MCF 10A (cell line): ENCODE data around the gene ATP5F1D. TPM values are rescaled to one million over a fixed set of nuclear protein-coding genes. Genes with fewer than 3 reads are reported as not detected.
A peak's percentile ranks its signal among the peaks of the same experiment; 100 is the strongest.
"Not testable (repeated sequence)": the region's sequence is repeated elsewhere in the genome, so short reads cannot be mapped to it uniquely, and the experiment has no call there.

Experiments
- BruUV-seq: library from RNA; stranded (reverse); fragments of 400-500 nt; replicated peaks from 2 replicates; lab custom pipeline; 2021; lab: Mats Ljungman, UMichigan
- CTCF ChIA-PET: fragments of 300-600 bp; sonication (Branson Sonifier 250); formaldehyde crosslinking; extraction: SDS; loops from one replicate; lab custom pipeline; 2021; ENCODE audit warnings: antibody characterized with exemption, inconsistent platforms; lab: Yijun Ruan, JAX
- POLR2A ChIA-PET: fragments of 300-600, 350-650 bp; sonication (Branson Sonifier 250); formaldehyde crosslinking; extraction: SDS; loops from one replicate; lab custom pipeline; 2020; ENCODE audit warnings: antibody characterized with exemption, inconsistent platforms; lab: Yijun Ruan, JAX
- DNase-seq: peaks from one replicate; pipeline ENCODE4 v3.0.0-alpha.2; 2018; ENCODE audit not compliant: unreplicated experiment
- H3K27ac Mint-ChIP-seq: one replicate; pipeline ENCODE4 v1.8.0; 2022; ENCODE audit warnings: mild to moderate bottlenecking, low read depth, mixed read lengths; ENCODE audit not compliant: unreplicated experiment
- H3K27me3 Mint-ChIP-seq: one replicate; pipeline ENCODE4 v1.8.0; 2022; ENCODE audit warnings: mixed read lengths; ENCODE audit not compliant: insufficient read depth, unreplicated experiment
- H3K36me3 Mint-ChIP-seq: one replicate; pipeline ENCODE4 v1.8.0; 2022; ENCODE audit warnings: mild to moderate bottlenecking, moderate library complexity, mixed read lengths; ENCODE audit not compliant: insufficient read depth, unreplicated experiment
- H3K4me1 Mint-ChIP-seq: one replicate; pipeline ENCODE4 v1.8.0; 2022; ENCODE audit warnings: mixed read lengths; ENCODE audit not compliant: insufficient read depth, unreplicated experiment
- H3K4me3 Mint-ChIP-seq: one replicate; pipeline ENCODE4 v1.8.0; 2022; ENCODE audit warnings: mild to moderate bottlenecking, moderate library complexity, mixed read lengths; ENCODE audit not compliant: unreplicated experiment
- H3K9me3 Mint-ChIP-seq: one replicate; pipeline ENCODE4 v1.8.0; 2022; ENCODE audit warnings: mixed read lengths; ENCODE audit not compliant: unreplicated experiment
- CTCF ChIP-seq: fragments of 200-600 bp; IDR thresholded peaks from one replicate; pipeline ENCODE4 v1.8.0; 2022; ENCODE audit warnings: antibody characterized with exemption, mild to moderate bottlenecking; ENCODE audit not compliant: unreplicated experiment
- intact Hi-C: fragments of 100-400 bp; cut with micrococcal nuclease; formaldehyde crosslinking; loops from 2 replicates; pipeline ENCODE4 v1.14.1; 2022
- total RNA-seq: library from RNA; stranded (reverse); gene quantifications from 2 replicates; pipeline ENCODE4 v1.2.3, GENCODE V29; 2022

ATP5F1D gene
- total RNA-seq, 1 experiment from 2014 or later, result 258 TPM

- intact Hi-C loops, result loop anchor here (1.0 kb wide), 1 partner anchor 21 kb away; no protein-coding TSS in a partner anchor
- H3K36me3 Mint-ChIP-seq, result peaks cover 25% of the 10 kb centered on the region
Observed at GRCh38 chr19:1244693-1245451, 3.3 kb downstream of the ATP5F1D start.

GRCh38 chr19:1245494-1246264 is 4.1 kb downstream of the ATP5F1D start:
- H3K4me3 Mint-ChIP-seq, result no peak overlapping the region
- POLR2A ChIA-PET, result interaction anchor here (0.6 to 8.2 kb wide), 4 partner anchors 16 to 143 kb away, joined by 3 to 240 read pairs (median 22); partner anchors contain the start of genes CIRBP and FAM174C
- H3K9me3 Mint-ChIP-seq, result no peaks in the 10 kb centered on the region
- peaks cover 27% of the 10 kb centered on the region for H3K36me3 Mint-ChIP-seq
- H3K4me1 Mint-ChIP-seq, result peaks cover 10% of the 10 kb centered on the region
- intact Hi-C loops, result no loop called here
- CTCF ChIA-PET, result interaction anchor here (0.6 to 4.7 kb wide), 4 partner anchors 17 to 691 kb away, joined by 3 to 144 read pairs (median 22); partner anchors contain the start of gene CIRBP
- DNase-seq, result no peak
- TF ChIP-seq CTCF, result no peak
- no peaks in the 10 kb centered on the region for H3K27me3 Mint-ChIP-seq
- BruUV-seq, result no TSS peak
- H3K27ac Mint-ChIP-seq, result no peak overlapping the region

More at GRCh38 chr19:1244693-1245451, 3.3 kb downstream of the ATP5F1D start:
- H3K27me3 Mint-ChIP-seq, result no peaks in the 10 kb centered on the region
- CTCF ChIA-PET, result interaction anchor here (0.6 to 4.7 kb wide), 15 partner anchors 8 to 692 kb away, joined by 3 to 144 read pairs (median 5); partner anchors contain the start of gene CIRBP
- peaks cover 10% of the 10 kb centered on the region for H3K4me1 Mint-ChIP-seq
- no peak for TF ChIP-seq CTCF
- no TSS peak for BruUV-seq
- no peaks in the 10 kb centered on the region for H3K9me3 Mint-ChIP-seq
- H3K27ac Mint-ChIP-seq, result no peak overlapping the region
- DNase-seq, result peak; percentile 51
- H3K4me3 Mint-ChIP-seq, result peak overlapping the region; percentile 70
- POLR2A ChIA-PET, result interaction anchor here (0.6 to 8.2 kb wide), 16 partner anchors 8 to 205 kb away, joined by 3 to 240 read pairs (median 6); partner anchors contain the start of genes ABCA7, CIRBP and FAM174C

- BruUV-seq, H3K9me3 Mint-ChIP-seq, H3K4me1 Mint-ChIP-seq, intact Hi-C loops, DNase-seq, H3K4me3 Mint-ChIP-seq, H3K27me3 Mint-ChIP-seq, H3K27ac Mint-ChIP-seq: not testable (repeated sequence)
- H3K36me3 Mint-ChIP-seq, result peaks cover 32% of the 10 kb centered on the region
- ChIA-PET CTCF (interaction anchor here (0.6 to 4.7 kb wide), 3 partner anchors 12 to 606 kb away, joined by 3 to 144 read pairs (median 3); partner anchors contain the start of gene CIRBP), POLR2A (interaction anchor here (1.4 to 8.2 kb wide), 2 partner anchors 21 to 37 kb away, joined by 3 to 240 read pairs; partner anchors contain the start of gene CIRBP)
Observed at GRCh38 chr19:1246265-1247087, 4.9 kb downstream of the ATP5F1D start.

- POLR2A ChIA-PET, result interaction anchor here (8.2 kb wide), 1 partner anchor 19 kb away, joined by 240 read pairs; the partner anchor contains the start of gene CIRBP
- no peaks in the 10 kb centered on the region for H3K9me3 Mint-ChIP-seq
- BruUV-seq, result no TSS peak
- CTCF ChIA-PET, result interaction anchor here (4.7 kb wide), 1 partner anchor 20 kb away, joined by 144 read pairs; the partner anchor contains the start of gene CIRBP
- no peak for TF ChIP-seq CTCF
- no peak for DNase-seq
- peaks cover 40% of the 10 kb centered on the region for H3K36me3 Mint-ChIP-seq
- H3K4me3 Mint-ChIP-seq, result no peak overlapping the region
- no peaks in the 10 kb centered on the region for H3K27me3 Mint-ChIP-seq
- H3K4me1 Mint-ChIP-seq, result peaks cover 5% of the 10 kb centered on the region
- intact Hi-C loops, result no loop called here
- H3K27ac Mint-ChIP-seq, result peak overlapping the region; percentile 31
Observed at GRCh38 chr19:1247748-1248138, 6.2 kb downstream of the ATP5F1D start.
